Neuronal stem cell (in vitro differentiated cells): ENCODE results near the gene SLC32A1.

Source experiments
- DNase-seq: peaks from one replicate; pipeline ENCODE4 v3.0.0-alpha.2; 2013; ENCODE audit warnings: low spot score
- H2AFZ ChIP-seq: one replicate; pipeline ENCODE4 v1.6.1; 2013; ENCODE audit warnings: mild to moderate bottlenecking, low read length, inconsistent platforms
- H2AK5ac ChIP-seq: 2 replicates; pipeline ENCODE4 v1.6.1; 2013; ENCODE audit warnings: low read depth, mild to moderate bottlenecking, inconsistent platforms, low read length, moderate library complexity, mixed read lengths
- H2BK120ac ChIP-seq: 2 replicates; pipeline ENCODE4 v1.6.1; 2013; ENCODE audit warnings: low read depth, mild to moderate bottlenecking, inconsistent platforms, low read length, moderate library complexity, mixed read lengths
- H2BK12ac ChIP-seq: one replicate; pipeline ENCODE4 v1.6.1; 2013; ENCODE audit warnings: low read length, inconsistent platforms
- H2BK15ac ChIP-seq: 2 replicates; pipeline ENCODE4 v1.6.1; 2013; ENCODE audit warnings: mild to moderate bottlenecking, low read length, inconsistent platforms, mixed read lengths
- H2BK5ac ChIP-seq: one replicate; pipeline ENCODE4 v1.6.1; 2013; ENCODE audit warnings: inconsistent platforms, mild to moderate bottlenecking, low read length, moderate library complexity
- H3K14ac ChIP-seq: one replicate; pipeline ENCODE4 v1.6.1; 2013; ENCODE audit warnings: low read length, inconsistent platforms
- H3K18ac ChIP-seq: 2 replicates; pipeline ENCODE4 v1.6.1; 2013; ENCODE audit warnings: low read length, inconsistent platforms
- H3K23ac ChIP-seq: 2 replicates; pipeline ENCODE4 v1.6.1; 2013; ENCODE audit warnings: low read depth, mild to moderate bottlenecking, mixed read lengths, low read length, inconsistent platforms; ENCODE audit not compliant: poor library complexity
- H3K27ac ChIP-seq: replicated peaks from 3 replicates; pipeline ENCODE4 v1.5.1; 2013; ENCODE audit warnings: low read length, inconsistent platforms
- H3K27me3 ChIP-seq, 3 experiments: 2 replicates each; pipeline ENCODE4 v1.6.1; 2013; ENCODE audit warnings: low read length in 3 of 3, mild to moderate bottlenecking in 2 of 3, inconsistent platforms in 1 of 3, low read depth in 1 of 3, mixed read lengths in 1 of 3, moderate library complexity in 1 of 3; ENCODE audit not compliant: control insufficient read depth in 3 of 3, insufficient read depth in 3 of 3
- H3K36me3 ChIP-seq, 2 donors: replicated peaks in 1 of 2; 2 replicates each; pipeline ENCODE4 v1.6.1; 2013; ENCODE audit warnings: low read length in 2 of 2; ENCODE audit not compliant: control insufficient read depth in 2 of 2, insufficient read depth in 2 of 2
- H3K4ac ChIP-seq: 2 replicates; pipeline ENCODE4 v1.6.1; 2013; ENCODE audit warnings: inconsistent platforms, mild to moderate bottlenecking, low read length, moderate library complexity
- H3K4me1 ChIP-seq, 2 donors: 1 replicate in 1 of 2; 2 replicates in 1 of 2; pipeline ENCODE4 v1.6.1; 2013; ENCODE audit warnings: low read length in 2 of 2, low read depth in 1 of 2; ENCODE audit not compliant: control insufficient read depth in 2 of 2, insufficient read depth in 1 of 2
- H3K4me2 ChIP-seq: one replicate; pipeline ENCODE4 v1.6.1; 2013; ENCODE audit warnings: mild to moderate bottlenecking, low read length, inconsistent platforms; ENCODE audit not compliant: insufficient read depth, poor library complexity, severe bottlenecking
- H3K4me3 ChIP-seq, 2 donors: 2 replicates each; pipeline ENCODE4 v1.5.1; 2013; ENCODE audit warnings: low read length in 2 of 2, mild to moderate bottlenecking in 2 of 2, inconsistent platforms in 1 of 2, moderate library complexity in 1 of 2
- H3K79me1 ChIP-seq: one replicate; pipeline ENCODE4 v1.6.1; 2013; ENCODE audit warnings: low read depth, mild to moderate bottlenecking, inconsistent platforms, low read length, moderate library complexity
- H3K9ac ChIP-seq: one replicate; pipeline ENCODE4 v1.6.1; 2013; ENCODE audit warnings: mild to moderate bottlenecking, low read depth, low read length, inconsistent platforms; ENCODE audit not compliant: poor library complexity
- H3K9me3 ChIP-seq, 2 donors: replicated peaks in 1 of 2; 2 replicates each; pipeline versions ENCODE3 to v1.6.1; 2013; ENCODE audit warnings: low read length in 2 of 2, mild to moderate bottlenecking in 2 of 2, inconsistent platforms in 1 of 2, low read depth in 1 of 2, mixed read lengths in 1 of 2, moderate library complexity in 1 of 2; ENCODE audit not compliant: control insufficient read depth in 2 of 2, insufficient read depth in 1 of 2
- H4K8ac ChIP-seq: one replicate; pipeline ENCODE4 v1.6.1; 2013; ENCODE audit warnings: low read depth, mild to moderate bottlenecking, inconsistent platforms, low read length, moderate library complexity
- H4K91ac ChIP-seq: one replicate; pipeline ENCODE4 v1.6.1; 2013; ENCODE audit warnings: low read length, low read depth, mild to moderate bottlenecking, inconsistent platforms; ENCODE audit not compliant: poor library complexity
- WGBS, 2 donors: extraction: QIAGEN DNeasy Blood & Tissue Kit; methylation state at CpG; one replicate each; pipeline ENCODE4 v1.1.7; 2013; ENCODE audit warnings: missing lambda C conversion rate in 2 of 2, mixed read lengths in 1 of 2; ENCODE audit not compliant: insufficient read length in 2 of 2, insufficient replicate concordance in 1 of 2; ENCODE audit errors: extremely low coverage in 2 of 2; 5-methylcytosine and 5-hydroxymethylcytosine counted together

Gene SLC32A1

GRCh38 chr20:38748861-38749149 is 24.5 kb downstream of the SLC32A1 start:
- H3K14ac ChIP-seq = no peak overlapping the region
- peak overlapping the region; percentile 100 for H2BK15ac ChIP-seq
- H3K4me2 ChIP-seq = peak overlapping the region; percentile 95
- H2AFZ ChIP-seq = peak overlapping the region; percentile 98
- peaks cover 9% of the 10 kb centered on the region in 2 donors for H3K4me1 ChIP-seq
- peak overlapping the region; percentile 73 for H2BK12ac ChIP-seq
- peak overlapping the region; percentile 97 for H3K9ac ChIP-seq
- no peaks in the 10 kb centered on the region for H3K9me3 ChIP-seq
- no peak overlapping the region for H4K91ac ChIP-seq
- H2AK5ac ChIP-seq = peak overlapping the region; percentile 52
- no peak for DNase-seq
- no peak overlapping the region for H3K4ac ChIP-seq
- H3K4me3 ChIP-seq = peak overlapping the region; percentile 88 to 98
- H3K18ac ChIP-seq = peak overlapping the region; percentile 98
- peaks cover 2 to 37% of the 10 kb centered on the region in 2 donors for H3K36me3 ChIP-seq
- H4K8ac ChIP-seq = peak overlapping the region; percentile 97
- peak overlapping the region; percentile 98 for H3K23ac ChIP-seq
- H2BK5ac ChIP-seq = peak overlapping the region; percentile 77
- WGBS, 2 donors = no CpG with 5 or more reads among the region's 10 CpGs
- peaks cover 5% of the 10 kb centered on the region for H3K79me1 ChIP-seq
- H3K27me3 ChIP-seq = peaks cover 0 to 10% (median 0%) of the 10 kb centered on the region in 3 experiments
- no peak overlapping the region for H3K27ac ChIP-seq
- no peak overlapping the region for H2BK120ac ChIP-seq

DNA sequence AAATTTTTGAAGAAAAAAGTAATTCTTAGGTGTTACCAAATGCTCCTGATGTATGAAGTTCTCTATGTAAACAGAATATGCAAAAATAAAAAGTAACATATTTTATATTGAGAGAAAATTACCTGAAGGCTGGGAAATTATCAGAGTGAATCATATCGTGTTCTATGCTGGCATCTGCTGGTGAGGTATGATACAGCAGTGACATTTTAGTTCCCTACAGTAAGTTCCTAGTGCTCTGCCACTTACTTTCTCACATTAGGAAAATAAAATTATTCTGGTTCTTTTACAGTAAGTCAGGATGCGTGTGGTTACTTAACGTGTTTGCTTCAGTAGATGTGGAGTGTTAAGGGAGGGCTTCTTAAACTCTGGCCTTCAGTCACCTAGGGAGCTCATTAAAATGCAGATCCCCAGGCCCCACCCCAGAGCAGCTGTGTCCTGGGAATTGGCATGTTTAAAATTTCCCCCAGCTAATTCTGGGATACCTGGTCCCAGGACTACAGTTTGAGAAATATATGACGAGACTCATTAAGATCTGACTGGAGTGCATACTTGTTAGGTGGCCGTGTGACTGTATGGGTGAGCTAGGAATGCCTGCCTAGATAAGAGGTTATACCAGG is 27.2 kb downstream of the SLC32A1 start:
- no peak overlapping the region for H3K18ac ChIP-seq
- H3K14ac ChIP-seq = no peak overlapping the region
- H3K4me2 ChIP-seq = no peak overlapping the region
- WGBS, 2 donors = no CpG with 5 or more reads among the region's 5 CpGs
- no peak overlapping the region for H2AFZ ChIP-seq
- H4K91ac ChIP-seq = no peak overlapping the region
- no peak overlapping the region for H4K8ac ChIP-seq
- no peak overlapping the region for H2BK120ac ChIP-seq
- peaks cover 5% of the 10 kb centered on the region for H3K79me1 ChIP-seq
- H3K9me3 ChIP-seq = no peaks in the 10 kb centered on the region
- no peak overlapping the region for H3K4me3 ChIP-seq
- DNase-seq = no peak
- H3K36me3 ChIP-seq = peaks cover 10 to 60% of the 10 kb centered on the region in 2 donors
- H2BK12ac ChIP-seq = no peak overlapping the region
- H2BK5ac ChIP-seq = no peak overlapping the region
- H2AK5ac ChIP-seq = no peak overlapping the region
- H2BK15ac ChIP-seq = no peak overlapping the region
- no peak overlapping the region for H3K4ac ChIP-seq
- no peak overlapping the region for H3K9ac ChIP-seq
- peaks cover 9% of the 10 kb centered on the region in 2 donors for H3K4me1 ChIP-seq
- H3K23ac ChIP-seq = no peak overlapping the region
- H3K27me3 ChIP-seq = peaks cover 0 to 8% (median 0%) of the 10 kb centered on the region in 3 experiments
- no peak overlapping the region for H3K27ac ChIP-seq

DNA sequence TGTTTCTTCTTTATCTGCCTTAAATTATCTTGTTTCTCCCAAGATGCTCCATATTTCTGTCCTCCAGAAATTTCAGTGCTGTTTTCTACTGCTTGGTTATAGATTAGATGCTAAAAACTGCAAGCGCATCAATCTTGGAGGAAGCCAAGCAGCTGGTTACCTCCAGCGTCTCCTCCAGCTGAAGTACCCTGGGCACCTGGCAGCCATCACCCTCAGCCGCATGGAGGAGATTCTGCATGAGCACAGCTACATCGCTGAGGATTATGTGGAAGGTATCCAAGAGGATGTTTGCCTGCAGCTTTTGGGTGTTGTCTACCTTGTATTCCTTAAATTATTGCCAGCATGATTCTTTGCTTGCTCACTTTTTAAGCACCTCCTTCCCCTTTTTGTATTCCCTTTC is 27.7 kb downstream of the SLC32A1 start:
- WGBS, 2 donors = no CpG with 5 or more reads among the region's 4 CpGs
- Histone ChIP-seq H3K9me3 (no peaks in the 10 kb centered on the region), H3K79me1 (peaks cover 5% of the 10 kb centered on the region), H3K4me2 (no peak overlapping the region), H2BK120ac (no peak overlapping the region), H3K14ac (no peak overlapping the region), H3K4me3 (no peak overlapping the region), H2AFZ (no peak overlapping the region), H3K27ac (no peak overlapping the region), H3K18ac (no peak overlapping the region), H3K27me3 (peaks cover 0 to 8% (median 0%) of the 10 kb centered on the region in 3 experiments), H4K91ac (no peak overlapping the region), H2BK12ac (no peak overlapping the region), H2BK15ac (no peak overlapping the region), H2AK5ac (no peak overlapping the region), H3K36me3 (peaks cover 10 to 65% of the 10 kb centered on the region in 2 donors), H3K23ac (no peak overlapping the region), H4K8ac (no peak overlapping the region), H3K4ac (no peak overlapping the region), H3K9ac (no peak overlapping the region), H2BK5ac (no peak overlapping the region), H3K4me1 (peaks cover 9% of the 10 kb centered on the region in 2 donors)
- no peak for DNase-seq

GRCh38 chr20:38754924-38755323 is 30.6 kb downstream of the SLC32A1 start:
- no peak overlapping the region for H3K18ac ChIP-seq
- DNase-seq = no peak
- no peak overlapping the region for H4K91ac ChIP-seq
- WGBS, 2 donors = no CpG with 5 or more reads among the region's 13 CpGs
- H3K9me3 ChIP-seq = no peaks in the 10 kb centered on the region
- no peak overlapping the region for H2BK12ac ChIP-seq
- H2BK5ac ChIP-seq = no peak overlapping the region
- H3K79me1 ChIP-seq = no peaks in the 10 kb centered on the region
- no peaks in the 10 kb centered on the region for H3K4me1 ChIP-seq
- no peak overlapping the region for H3K14ac ChIP-seq
- H3K9ac ChIP-seq = no peak overlapping the region
- H3K4me3 ChIP-seq = no peak overlapping the region
- H3K36me3 ChIP-seq = peaks cover 19 to 89% of the 10 kb centered on the region in 2 donors
- no peaks in the 10 kb centered on the region for H3K27me3 ChIP-seq
- no peak overlapping the region for H3K4ac ChIP-seq
- no peak overlapping the region for H2AK5ac ChIP-seq
- H3K4me2 ChIP-seq = no peak overlapping the region
- H4K8ac ChIP-seq = no peak overlapping the region
- no peak overlapping the region for H2AFZ ChIP-seq
- no peak overlapping the region for H2BK15ac ChIP-seq
- no peak overlapping the region for H3K27ac ChIP-seq
- H2BK120ac ChIP-seq = no peak overlapping the region
- no peak overlapping the region for H3K23ac ChIP-seq
